HepG2 (cell line): ENCODE results near the gene MGMT. TPM values are rescaled to one million over a fixed set of nuclear protein-coding genes. Genes with fewer than 3 reads are reported as not detected.

Experiments
- ATAC-seq: fragments of 200-7000 bp; cut with Tn5 transposase; 3 replicates; pipeline ENCODE4 v1.9.1; 2020; ENCODE audit warnings: mild to moderate bottlenecking, moderate library complexity
- BruUV-seq: library from RNA; stranded (reverse); fragments of 400-500 nt; replicated peaks from 2 replicates; lab custom pipeline; 2021; lab: Mats Ljungman, UMichigan
- CTCF ChIA-PET: fragments of 300-600 bp; formaldehyde crosslinking; extraction: SDS; loops from one replicate; lab custom pipeline; 2021; ENCODE audit warnings: low total read pairs, inconsistent platforms, low intra/inter-chr PET ratio; lab: Yijun Ruan, JAX
- POLR2A ChIA-PET: fragments of 350-600 bp; sonication (Branson Sonifier 250); formaldehyde crosslinking; loops from one replicate; lab custom pipeline; 2020; ENCODE audit warnings: antibody characterized with exemption, inconsistent platforms; lab: Yijun Ruan, JAX
- DNase-seq: peaks from one replicate; pipeline ENCODE4 v3.0.0-alpha.2; 2015; ENCODE audit warnings: low spot score
- FAIRE-seq: peaks from 3 replicates; lab custom pipeline; 2011; peaks lifted over from hg19 to GRCh38; lab: Jason Lieb, UNC
- H2AFZ ChIP-seq: one replicate; pipeline ENCODE4 v1.6.1; 2011; ENCODE audit warnings: low read length, inconsistent platforms
- H3K27ac ChIP-seq: fragments of 300-600 bp; 3 replicates; pipeline ENCODE4 v1.8.0; 2011; ENCODE audit warnings: mixed run types, mild to moderate bottlenecking, mixed read lengths, low read length, inconsistent platforms; ENCODE audit not compliant: insufficient read depth; ENCODE audit errors: extremely low read length
- H3K27me3 ChIP-seq, 2 experiments: fragments of 200-600 bp in 1 of 2; 2 replicates in 1 of 2; 3 replicates in 1 of 2; pipeline versions ENCODE4 v1.6.0 to v1.8.0; 2011; ENCODE audit warnings: low read length in 2 of 2, mild to moderate bottlenecking in 2 of 2, moderate library complexity in 2 of 2, inconsistent platforms in 1 of 2; ENCODE audit not compliant: insufficient read depth in 2 of 2, control insufficient read depth in 1 of 2
- H3K36me3 ChIP-seq, 2 experiments: fragments of 200-600 bp in 1 of 2; replicated peaks in 1 of 2; 2 replicates in 1 of 2; 3 replicates in 1 of 2; pipeline versions ENCODE4 v1.5.1 to v1.8.0; 2011; ENCODE audit warnings: low read length in 2 of 2, inconsistent platforms in 1 of 2; ENCODE audit not compliant: insufficient read depth in 2 of 2, control insufficient read depth in 1 of 2
- H3K4me1 ChIP-seq: 2 replicates; pipeline ENCODE4 v1.5.1; 2012; ENCODE audit warnings: low read length, inconsistent platforms; ENCODE audit not compliant: insufficient read depth
- H3K4me2 ChIP-seq: 2 replicates; pipeline ENCODE4 v1.6.0; 2011; ENCODE audit warnings: low read depth, low read length, inconsistent platforms
- H3K4me3 ChIP-seq, 3 experiments: fragments of 200-600 bp in 1 of 3; sonication (generic), shearing (Covaris generic) in 1 of 3; replicated peaks in 1 of 3; 2 replicates each; pipeline ENCODE4 v1.5.1; 2011 to 2016; ENCODE audit warnings: low read length in 3 of 3, inconsistent platforms in 2 of 3, low read depth in 2 of 3, mild to moderate bottlenecking in 2 of 3, control low read depth in 1 of 3, mixed read lengths in 1 of 3; ENCODE audit not compliant: insufficient read depth in 1 of 3
- H3K79me2 ChIP-seq: one replicate; pipeline ENCODE4 v1.6.1; 2011; ENCODE audit warnings: low read length, inconsistent platforms; ENCODE audit not compliant: insufficient read depth
- H3K9ac ChIP-seq: 2 replicates; pipeline ENCODE4 v1.6.0; 2011; ENCODE audit warnings: mild to moderate bottlenecking, low read depth, low read length, inconsistent platforms; ENCODE audit not compliant: insufficient read depth
- H3K9me3 ChIP-seq: 2 replicates; pipeline ENCODE4 v1.5.1; 2012; ENCODE audit warnings: mild to moderate bottlenecking, low read length
- H4K20me1 ChIP-seq: 2 replicates; pipeline ENCODE4 v1.6.0; 2011; ENCODE audit warnings: inconsistent platforms, mild to moderate bottlenecking, low read length, moderate library complexity; ENCODE audit not compliant: insufficient read depth
- ATF5 ChIP-seq: sonication (generic); formaldehyde crosslinking; IDR thresholded peaks from 2 replicates; pipeline ENCODE4 v1.4.0; 2020; ENCODE audit warnings: mild to moderate bottlenecking, low read depth, missing genetic modification reagents
- ZBTB33 ChIP-seq: sonication (generic); formaldehyde crosslinking; IDR thresholded peaks from 2 replicates; pipeline ENCODE4 v1.4.0; 2020; ENCODE audit warnings: missing genetic modification reagents
- WGBS: methylation state at CpG from one replicate; pipeline ENCODE4 v1.1.6; 2017; ENCODE audit warnings: low lambda C conversion rate; 5-methylcytosine and 5-hydroxymethylcytosine counted together
- in situ Hi-C: cut with HindIII; loops from 2 replicates; pipeline ENCODE4 v1.10.0; 2017; ENCODE audit warnings: low pct_unique_long_range_greater_than_20kb; ENCODE audit not compliant: extremely low pct_ligation_motif_present
- intact Hi-C: fragments of 100-400 bp; cut with micrococcal nuclease; formaldehyde crosslinking; loops from one replicate; pipeline ENCODE4 v1.10.0; 2022; ENCODE audit not compliant: unreplicated experiment
- polyA plus RNA-seq, 8 experiments: library from polyadenylated mRNA; depleted of rRNA in 3 of 8; stranded (reverse) in 7 of 8; unstranded in 1 of 8; fragments of >200 nt; fragmentation: Illumina TruSeq in 4 of 8; extraction: Trizol in 4 of 8; gene quantifications; 2 replicates each; pipeline versions ENCODE4 v1.2.1 to v1.2.3, GENCODE V29; 2011 to 2016; ENCODE audit warnings: low read depth in 4 of 8, missing spikeins in 1 of 8, mixed read lengths in 1 of 8; ENCODE audit not compliant: insufficient read depth in 1 of 8
- total RNA-seq, 5 experiments: library from RNA; depleted of rRNA; stranded (reverse); fragments of >200 nt; fragmentation: Illumina TruSeq; extraction: Trizol; gene quantifications; 2 replicates each; pipeline ENCODE4 v1.2.3, GENCODE V29; 2016; ENCODE audit warnings: low read depth in 1 of 5

The MGMT gene
- total and polyA plus RNA-seq, 2 of the 13 experiments (the other 11 are each of a cell fraction or from before 2014, with no cell fraction given): 12.0 to 19.5 TPM

- BruUV-seq: no TSS peak
Measured at GRCh38 chr10:129715805-129716204, 248.8 kb downstream of the MGMT start.

More at GRCh38 chr10:129715805-129716204, 248.8 kb downstream of the MGMT start:
- Histone ChIP-seq H3K9me3 (peaks cover under 1% of the 10 kb centered on the region; the same call in 1 of the 2 replicates), H3K4me1 (peaks cover 9% of the 10 kb centered on the region; the same call in 1 of the 2 replicates), H4K20me1 (no peaks in the 10 kb centered on the region), H3K79me2 (no peaks in the 10 kb centered on the region), H3K9ac (no peak overlapping the region), H3K4me3 (no peak overlapping the region), H2AFZ (no peak overlapping the region), H3K27ac (no peak overlapping the region), H3K27me3 (no peaks in the 10 kb centered on the region), H3K4me2 (no peak overlapping the region), H3K36me3 (no peaks in the 10 kb centered on the region)
- peak; percentile 45 for TF ChIP-seq ZBTB33 (CRISPR knock-in tag)
- no peak for TF ChIP-seq ATF5
- DNase-seq: no peak
- ChIA-PET CTCF (no interaction called here), POLR2A (no interaction called here)
- ATAC-seq: no peak
- no peak for FAIRE-seq
- in situ Hi-C loops (no loop called here), intact Hi-C loops (no loop called here)
- 74% methylated on average over 15 of the region's 15 CpGs for WGBS
